ENCODE data around the gene USP48. TPM values are rescaled to one million over a fixed set of nuclear protein-coding genes. Genes with fewer than 3 reads are reported as not detected.

The USP48 gene
- total and polyA plus RNA-seq, 2 of the 4 experiments (the other 2 are of a cell fraction), result 24.7 to 25.0 TPM

DNA sequence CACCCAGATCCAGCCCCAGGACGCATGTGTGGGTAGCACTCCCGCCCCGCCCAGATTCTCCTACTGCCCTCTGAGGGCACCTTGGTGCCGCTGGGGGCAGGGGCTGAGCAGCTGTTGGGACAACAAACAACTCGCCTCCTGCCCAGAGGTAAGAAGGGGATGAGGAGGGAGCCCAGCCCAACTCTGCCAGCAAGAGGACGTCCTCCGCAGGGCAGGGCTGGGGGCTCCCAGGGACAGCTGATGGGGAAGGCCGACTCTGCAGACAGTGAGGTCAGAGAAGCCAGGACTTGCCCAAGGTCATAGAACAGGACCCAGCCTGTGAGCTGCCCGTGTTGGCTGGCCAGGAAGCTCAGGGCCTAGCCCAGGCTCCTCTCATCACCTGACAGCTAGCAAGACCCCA is 132.5 kb downstream of the USP48 start:
- in situ Hi-C loops (cut with MboI; ENCODE audit: low sequenced_read_pairs), result loop anchor here (10.0 kb wide), 2 partner anchors 276 to 396 kb away; no protein-coding TSS in a partner anchor
- peaks cover 3% of the 10 kb centered on the region; the same call in 1 of the 2 replicates for H3K4me1 ChIP-seq (ENCODE audit: control insufficient read depth, insufficient read depth, low read length)
- no peak overlapping the region for H3K56ac ChIP-seq (ENCODE audit: extremely low read depth, insufficient read depth, low read length)
- intact Hi-C loops (cut with micrococcal nuclease), result loop anchor here (10.0 kb wide), 2 partner anchors 116 to 396 kb away; no protein-coding TSS in a partner anchor
- no peak overlapping the region for H4K5ac ChIP-seq (ENCODE audit: low read depth, low read length)
- TF ChIP-seq MXI1 (IDR thresholded peaks at IDR 0.05; ENCODE audit: borderline replicate concordance, low read depth, low read length), result no peak
- H3K9me1 ChIP-seq (ENCODE audit: insufficient read depth, low read length), result no peaks in the 10 kb centered on the region
- H2BK15ac ChIP-seq (ENCODE audit: low read depth, low read length), result no peak overlapping the region
- no peak overlapping the region for H3K27ac ChIP-seq (ENCODE audit: insufficient read depth, low read length)
- no peak overlapping the region for H3K18ac ChIP-seq (ENCODE audit: low read depth, low read length)
- no peak overlapping the region for H4K91ac ChIP-seq (ENCODE audit: insufficient read depth, low read depth, low read length)
- H2AK5ac ChIP-seq (ENCODE audit: low read depth, low read length), result no peak overlapping the region
- no peak overlapping the region for H2AK9ac ChIP-seq (replicated peaks; ENCODE audit: low read depth, low read length, poor library complexity)
- H3K36me3 ChIP-seq (ENCODE audit: control insufficient read depth, insufficient read depth, low read length), result no peaks in the 10 kb centered on the region
- ChIA-PET CTCF (interaction anchor here (1.0 kb wide), 1 partner anchor 8 kb away, joined by 3 read pairs; no protein-coding TSS in a partner anchor), POLR2A (ENCODE audit: unreplicated experiment) (no interaction called here)
- peaks cover 56% of the 10 kb centered on the region for H3K27me3 ChIP-seq (ENCODE audit: control insufficient read depth, insufficient read depth, low read length)
- no peak overlapping the region for H2BK20ac ChIP-seq (ENCODE audit: low read depth, low read length)
- no peak overlapping the region for H2AFZ ChIP-seq (replicated peaks; ENCODE audit: low read length, poor library complexity)
- H3K4me3 ChIP-seq (ENCODE audit: insufficient read depth, low read depth, low read length), result no peak overlapping the region
- H3K23ac ChIP-seq (ENCODE audit: low read depth, low read length), result no peak overlapping the region
- no peak overlapping the region for H3K9ac ChIP-seq (ENCODE audit: low read depth, low read length)
- no peak overlapping the region for H3K4me2 ChIP-seq (ENCODE audit: low read depth, low read length)
- no peak overlapping the region for H3K14ac ChIP-seq (replicated peaks; ENCODE audit: low read depth, low read length)
- DNase-seq (no peak), ATAC-seq (ENCODE audit: low read depth) (no peak)
- WGBS, 2 experiments (ENCODE audit: extremely low coverage in 2 of 2, insufficient read length in 1 of 2), result 60% methylated on average over 2 of the region's 9 CpGs; no CpG with 5 or more reads in 1 of the 2 experiments
- H4K8ac ChIP-seq (ENCODE audit: low read depth in 2 of 2, low read length in 2 of 2), result no peak overlapping the region
- no peak overlapping the region for H2BK5ac ChIP-seq (ENCODE audit: low read depth, low read length, poor library complexity, severe bottlenecking)
- BruUV-seq (replicated peaks), result no TSS peak
- H3K79me1 ChIP-seq (ENCODE audit: low read depth in 1 of 2, low read length in 2 of 2), result no peaks in the 10 kb centered on the region
- H3K9me3 ChIP-seq (ENCODE audit: control insufficient read depth, insufficient read depth, low read length), result no peaks in the 10 kb centered on the region
- H2BK120ac ChIP-seq (ENCODE audit: low read depth, low read length), result no peak overlapping the region
- H3K4ac ChIP-seq (ENCODE audit: low read depth, low read length), result no peak overlapping the region
- peaks cover 4% of the 10 kb centered on the region; the same call in 1 of the 2 replicates for H4K20me1 ChIP-seq (ENCODE audit: insufficient read depth, low read length)
- dilution Hi-C loops (cut with HindIII; ENCODE audit: low sequenced_read_pairs, unreplicated experiment), result no loop called here

Data from IMR-90 (cell line).